ENCODE measurements around the gene ZBTB20. TPM values are rescaled to one million over a fixed set of nuclear protein-coding genes. Genes with fewer than 3 reads are reported as not detected.

Gene ZBTB20
- total and polyA plus RNA-seq, 2 donors (not counting 1 experiment from before 2014, with no cell fraction given): 4.0 to 123 TPM

GRCh38 chr3:115161168-115161834 lies 14.2 kb upstream of the ZBTB20 start:
- Histone ChIP-seq H3K79me2 (ENCODE audit: control insufficient read depth, insufficient read depth, low read length) (no peaks in the 10 kb centered on the region), H3K36me3 (replicated peaks in 1 of 2; ENCODE audit: control extremely low read depth in 1 of 2, control insufficient read depth in 1 of 2, extremely low read depth in 1 of 2, insufficient read depth in 2 of 2, low read length in 1 of 2) (no peaks in the 10 kb centered on the region), H3K27me3 (replicated peaks in 1 of 4; ENCODE audit: control extremely low read depth in 1 of 4, control insufficient read depth in 3 of 4, insufficient read depth in 4 of 4, low read length in 3 of 4) (no peaks in the 10 kb centered on the region), H4K20me1 (ENCODE audit: control insufficient read depth, insufficient read depth, low read length, poor library complexity, severe bottlenecking) (no peaks in the 10 kb centered on the region), H3K9me3 (ENCODE audit: control extremely low read depth in 1 of 3, control insufficient read depth in 2 of 3, insufficient read depth in 1 of 3, low read length in 2 of 3) (peaks cover 0 to 8% (median 3%) of the 10 kb centered on the region in 3 donors), H2AFZ (ENCODE audit: insufficient read depth, low read depth, low read length, poor library complexity, severe bottlenecking) (no peak overlapping the region), H3K4me1 (ENCODE audit: control insufficient read depth in 2 of 2, insufficient read depth in 2 of 2, low read length in 2 of 2) (peaks cover 0 to 6% of the 10 kb centered on the region in 2 donors), H3K9ac (ENCODE audit: low read length) (no peak overlapping the region), H3K4me2 (replicated peaks; ENCODE audit: low read depth, low read length, poor library complexity, severe bottlenecking) (no peak overlapping the region), H3K27ac (ENCODE audit: low read length in 2 of 2) (no peak overlapping the region), H3K4me3 (ENCODE audit: control extremely low read depth in 1 of 5, extremely low read depth in 1 of 5, insufficient read depth in 1 of 5, low read depth in 2 of 5, low read length in 4 of 5) (no peak overlapping the region)
- Mint-ChIP-seq H3K4me3 (no peak overlapping the region), H3K4me1 (peaks cover 22% of the 10 kb centered on the region), H3K9me3 (ENCODE audit: insufficient read depth) (no peaks in the 10 kb centered on the region), H3K27me3 (no peaks in the 10 kb centered on the region), H3K27ac (no peak overlapping the region)
- WGBS (ENCODE audit: insufficient coverage): no CpG with 5 or more reads among the region's 4 CpGs
- ChIA-PET POLR2A (no interaction called here), CTCF (interaction anchor here (1.0 kb wide), 1 partner anchor 44 kb away, joined by 3 read pairs; no protein-coding TSS in a partner anchor)
- TF ChIP-seq EZH2 (IDR thresholded peaks at IDR 0.05; ENCODE audit: borderline replicate concordance, insufficient read depth, low read depth, low read length, poor library complexity, severe bottlenecking): no peak
- no peak for TF ChIP-seq CTCF (IDR thresholded peaks at IDR 0.05)
- ATAC-seq (ENCODE audit: low read depth) (no peak), DNase-seq (no peak)
- intact Hi-C loops (cut with micrococcal nuclease): no loop called here

GRCh38 chr3:115160295-115160694 lies 13.2 kb upstream of the ZBTB20 start:
- Histone ChIP-seq H2AFZ (ENCODE audit: insufficient read depth, low read depth, low read length, poor library complexity, severe bottlenecking) (no peak overlapping the region), H3K36me3 (replicated peaks in 1 of 2; ENCODE audit: control extremely low read depth in 1 of 2, control insufficient read depth in 1 of 2, extremely low read depth in 1 of 2, insufficient read depth in 2 of 2, low read length in 1 of 2) (no peaks in the 10 kb centered on the region), H4K20me1 (ENCODE audit: control insufficient read depth, insufficient read depth, low read length, poor library complexity, severe bottlenecking) (no peaks in the 10 kb centered on the region), H3K27ac (ENCODE audit: low read length in 2 of 2) (no peak overlapping the region), H3K9ac (ENCODE audit: low read length) (no peak overlapping the region), H3K4me3 (ENCODE audit: control extremely low read depth in 1 of 5, extremely low read depth in 1 of 5, insufficient read depth in 1 of 5, low read depth in 2 of 5, low read length in 4 of 5) (no peak overlapping the region), H3K4me1 (ENCODE audit: control insufficient read depth in 2 of 2, insufficient read depth in 2 of 2, low read length in 2 of 2) (peaks cover 0 to 6% of the 10 kb centered on the region in 2 donors), H3K9me3 (ENCODE audit: control extremely low read depth in 1 of 3, control insufficient read depth in 2 of 3, insufficient read depth in 1 of 3, low read length in 2 of 3) (peaks cover 0 to 8% (median 3%) of the 10 kb centered on the region in 3 donors), H3K27me3 (replicated peaks in 1 of 4; ENCODE audit: control extremely low read depth in 1 of 4, control insufficient read depth in 3 of 4, insufficient read depth in 4 of 4, low read length in 3 of 4) (no peaks in the 10 kb centered on the region), H3K4me2 (replicated peaks; ENCODE audit: low read depth, low read length, poor library complexity, severe bottlenecking) (no peak overlapping the region), H3K79me2 (ENCODE audit: control insufficient read depth, insufficient read depth, low read length) (no peaks in the 10 kb centered on the region)
- ChIA-PET POLR2A (no interaction called here), CTCF (interaction anchor here (1.2 kb wide), 1 partner anchor 68 kb away, joined by 3 read pairs; no protein-coding TSS in a partner anchor)
- no peak for TF ChIP-seq CTCF (IDR thresholded peaks at IDR 0.05)
- no peak for TF ChIP-seq EZH2 (IDR thresholded peaks at IDR 0.05; ENCODE audit: borderline replicate concordance, insufficient read depth, low read depth, low read length, poor library complexity, severe bottlenecking)
- Mint-ChIP-seq H3K27ac (no peak overlapping the region), H3K27me3 (no peaks in the 10 kb centered on the region), H3K9me3 (ENCODE audit: insufficient read depth) (no peaks in the 10 kb centered on the region), H3K4me3 (no peak overlapping the region), H3K4me1 (peaks cover 15% of the 10 kb centered on the region)
- intact Hi-C loops (cut with micrococcal nuclease): no loop called here
- WGBS (ENCODE audit: insufficient coverage): no CpG with 5 or more reads among the region's 1 CpG
- DNase-seq (no peak), ATAC-seq (ENCODE audit: low read depth) (no peak)

Data from B cell (primary cell).